Esophagus squamous epithelium (tissue), 4 donors: ENCODE results near the gene CXCR1.

Source experiments
- CTCF ChIP-seq, 6 experiments: fragments of 450-650 bp in 4 of 6; fragments of 200-600 bp in 2 of 6; sonication (generic) in 2 of 6; IDR thresholded peaks; one replicate each; pipeline ENCODE4 v1.5.1; 2016 to 2019; ENCODE audit warnings: antibody characterized with exemption in 6 of 6, mild to moderate bottlenecking in 4 of 6, moderate library complexity in 4 of 6
- POLR2A ChIP-seq, 4 donors: fragments of 450-650 bp; IDR thresholded peaks; one replicate each; pipeline ENCODE4 v1.6.1; 2017; ENCODE audit warnings: antibody characterized with exemption in 4 of 4, mild to moderate bottlenecking in 4 of 4, moderate library complexity in 3 of 4

- TF ChIP-seq POLR2A (IDR thresholded peaks at IDR 0.05) (no peak), CTCF (IDR thresholded peaks at IDR 0.05) (no peak)
Observed at GRCh38 chr2:218129458-218130135, 37.2 kb downstream of the CXCR1 start.
